ENCODE data around the gene SEMA3E. TPM values are rescaled to one million over a fixed set of nuclear protein-coding genes. Genes with fewer than 3 reads are reported as not detected.

Gene SEMA3E
- total and polyA plus RNA-seq, 10 of the 15 experiments (the other 5 are each of a cell fraction or from before 2014, with no cell fraction given): 0.08 to 2.0 (median 0.82) TPM

DNA sequence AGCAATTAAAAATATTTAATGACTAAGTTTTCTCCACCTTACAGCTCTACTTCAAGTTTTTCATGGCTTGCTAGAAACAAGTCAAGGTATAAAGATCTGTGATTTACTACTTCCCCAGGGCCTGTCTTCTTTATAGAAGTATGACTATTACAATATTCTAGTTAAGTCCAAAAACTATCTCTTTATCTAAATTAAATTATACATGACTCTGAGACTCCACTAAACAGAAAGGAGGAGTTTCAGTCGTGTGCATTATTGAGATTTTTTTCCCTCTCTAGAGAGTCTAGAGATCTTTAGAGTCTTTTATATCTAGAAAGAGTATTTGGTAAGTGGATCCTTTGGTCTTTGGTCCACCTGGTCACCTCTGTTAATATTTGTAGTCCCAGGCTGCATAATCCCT, 100.7 kb downstream of the SEMA3E start (continued):
- TF ChIP-seq, protein P1, sequence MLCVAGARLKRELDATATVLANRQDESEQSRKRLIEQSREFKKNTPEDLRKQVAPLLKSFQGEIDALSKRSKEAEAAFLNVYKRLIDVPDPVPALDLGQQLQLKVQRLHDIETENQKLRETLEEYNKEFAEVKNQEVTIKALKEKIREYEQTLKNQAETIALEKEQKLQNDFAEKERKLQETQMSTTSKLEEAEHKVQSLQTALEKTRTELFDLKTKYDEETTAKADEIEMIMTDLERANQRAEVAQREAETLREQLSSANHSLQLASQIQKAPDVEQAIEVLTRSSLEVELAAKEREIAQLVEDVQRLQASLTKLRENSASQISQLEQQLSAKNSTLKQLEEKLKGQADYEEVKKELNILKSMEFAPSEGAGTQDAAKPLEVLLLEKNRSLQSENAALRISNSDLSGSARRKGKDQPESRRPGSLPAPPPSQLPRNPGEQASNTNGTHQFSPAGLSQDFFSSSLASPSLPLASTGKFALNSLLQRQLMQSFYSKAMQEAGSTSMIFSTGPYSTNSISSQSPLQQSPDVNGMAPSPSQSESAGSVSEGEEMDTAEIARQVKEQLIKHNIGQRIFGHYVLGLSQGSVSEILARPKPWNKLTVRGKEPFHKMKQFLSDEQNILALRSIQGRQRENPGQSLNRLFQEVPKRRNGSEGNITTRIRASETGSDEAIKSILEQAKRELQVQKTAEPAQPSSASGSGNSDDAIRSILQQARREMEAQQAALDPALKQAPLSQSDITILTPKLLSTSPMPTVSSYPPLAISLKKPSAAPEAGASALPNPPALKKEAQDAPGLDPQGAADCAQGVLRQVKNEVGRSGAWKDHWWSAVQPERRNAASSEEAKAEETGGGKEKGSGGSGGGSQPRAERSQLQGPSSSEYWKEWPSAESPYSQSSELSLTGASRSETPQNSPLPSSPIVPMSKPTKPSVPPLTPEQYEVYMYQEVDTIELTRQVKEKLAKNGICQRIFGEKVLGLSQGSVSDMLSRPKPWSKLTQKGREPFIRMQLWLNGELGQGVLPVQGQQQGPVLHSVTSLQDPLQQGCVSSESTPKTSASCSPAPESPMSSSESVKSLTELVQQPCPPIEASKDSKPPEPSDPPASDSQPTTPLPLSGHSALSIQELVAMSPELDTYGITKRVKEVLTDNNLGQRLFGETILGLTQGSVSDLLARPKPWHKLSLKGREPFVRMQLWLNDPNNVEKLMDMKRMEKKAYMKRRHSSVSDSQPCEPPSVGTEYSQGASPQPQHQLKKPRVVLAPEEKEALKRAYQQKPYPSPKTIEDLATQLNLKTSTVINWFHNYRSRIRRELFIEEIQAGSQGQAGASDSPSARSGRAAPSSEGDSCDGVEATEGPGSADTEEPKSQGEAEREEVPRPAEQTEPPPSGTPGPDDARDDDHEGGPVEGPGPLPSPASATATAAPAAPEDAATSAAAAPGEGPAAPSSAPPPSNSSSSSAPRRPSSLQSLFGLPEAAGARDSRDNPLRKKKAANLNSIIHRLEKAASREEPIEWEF (IDR thresholded peaks at IDR 0.05; ENCODE audit: insufficient replicate concordance, low read depth, low read length): no peak
- TF ChIP-seq POLR2A (IDR thresholded peaks at IDR 0.05; ENCODE audit: low read depth, low read length) (no peak), SMAD1 (IDR thresholded peaks at IDR 0.05; ENCODE audit: low read depth, partially characterized antibody) (no peak), NFYB (IDR thresholded peaks at IDR 0.05; ENCODE audit: insufficient read depth, low read depth, low read length) (no peak), NBN (IDR thresholded peaks at IDR 0.05) (no peak), CREM (IDR thresholded peaks at IDR 0.05; ENCODE audit: low read depth) (no peak), JUNB (IDR thresholded peaks at IDR 0.05) (no peak)
- TF ChIP-seq, protein P2, sequence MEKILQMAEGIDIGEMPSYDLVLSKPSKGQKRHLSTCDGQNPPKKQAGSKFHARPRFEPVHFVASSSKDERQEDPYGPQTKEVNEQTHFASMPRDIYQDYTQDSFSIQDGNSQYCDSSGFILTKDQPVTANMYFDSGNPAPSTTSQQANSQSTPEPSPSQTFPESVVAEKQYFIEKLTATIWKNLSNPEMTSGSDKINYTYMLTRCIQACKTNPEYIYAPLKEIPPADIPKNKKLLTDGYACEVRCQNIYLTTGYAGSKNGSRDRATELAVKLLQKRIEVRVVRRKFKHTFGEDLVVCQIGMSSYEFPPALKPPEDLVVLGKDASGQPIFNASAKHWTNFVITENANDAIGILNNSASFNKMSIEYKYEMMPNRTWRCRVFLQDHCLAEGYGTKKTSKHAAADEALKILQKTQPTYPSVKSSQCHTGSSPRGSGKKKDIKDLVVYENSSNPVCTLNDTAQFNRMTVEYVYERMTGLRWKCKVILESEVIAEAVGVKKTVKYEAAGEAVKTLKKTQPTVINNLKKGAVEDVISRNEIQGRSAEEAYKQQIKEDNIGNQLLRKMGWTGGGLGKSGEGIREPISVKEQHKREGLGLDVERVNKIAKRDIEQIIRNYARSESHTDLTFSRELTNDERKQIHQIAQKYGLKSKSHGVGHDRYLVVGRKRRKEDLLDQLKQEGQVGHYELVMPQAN (conservative IDR thresholded peaks at IDR 0.05): no peak

Data from GM12878 (cell line).